GM12874 (cell line): Measurements from ENCODE around the gene KCTD15.

Source experiments
- TF ChIP-seq, protein P1 (sequence below): IDR thresholded peaks from 2 replicates; pipeline ENCODE4 v1.5.1; 2011; ENCODE audit warnings: low read depth, mild to moderate bottlenecking, control low read depth, low read length, moderate library complexity; ENCODE audit not compliant: insufficient read depth

The KCTD15 gene, protein sequence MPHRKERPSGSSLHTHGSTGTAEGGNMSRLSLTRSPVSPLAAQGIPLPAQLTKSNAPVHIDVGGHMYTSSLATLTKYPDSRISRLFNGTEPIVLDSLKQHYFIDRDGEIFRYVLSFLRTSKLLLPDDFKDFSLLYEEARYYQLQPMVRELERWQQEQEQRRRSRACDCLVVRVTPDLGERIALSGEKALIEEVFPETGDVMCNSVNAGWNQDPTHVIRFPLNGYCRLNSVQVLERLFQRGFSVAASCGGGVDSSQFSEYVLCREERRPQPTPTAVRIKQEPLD

DNA sequence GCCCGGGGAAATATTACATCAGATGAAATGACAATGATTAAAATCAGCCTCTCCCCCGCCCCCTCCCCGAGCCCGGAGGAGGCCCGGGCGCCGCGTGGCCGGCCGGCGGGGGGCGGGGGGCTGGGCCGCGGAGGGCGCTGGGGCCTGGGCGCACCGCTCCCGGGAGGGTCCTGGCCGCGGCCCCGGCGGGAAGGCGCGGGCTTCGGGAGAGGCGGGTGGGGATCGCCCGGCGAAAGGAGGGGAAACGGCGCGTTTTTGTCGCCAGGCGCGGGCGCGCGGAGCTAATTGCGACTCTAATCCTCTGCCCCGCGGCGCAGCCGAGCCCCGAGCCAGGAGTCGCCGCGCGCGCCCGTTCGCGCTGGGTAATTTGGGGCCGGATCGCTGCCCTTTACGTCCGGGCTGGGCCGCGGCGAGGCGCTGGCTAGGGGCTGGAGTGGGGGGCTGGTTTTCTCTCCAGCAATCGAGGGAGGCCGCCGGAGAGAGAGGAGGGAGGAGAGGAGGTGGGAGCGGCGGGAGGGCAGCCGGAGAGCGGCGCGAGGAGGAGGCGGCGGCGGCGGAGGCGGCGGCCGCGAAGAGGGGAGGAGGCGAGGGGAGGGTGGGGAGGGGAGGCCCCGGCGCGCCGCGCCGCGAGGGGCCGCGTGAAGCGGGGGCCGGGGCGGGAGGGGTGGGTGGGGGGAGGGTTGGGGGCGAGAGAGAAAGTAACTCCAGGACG lies at the start of gene KCTD15:
Gene KCTD15, plus strand, starts transcription at position 707 of the 712 bp plus-strand sequence. CDS start 3,585 bp downstream, outside the sequence.
- TF ChIP-seq, protein P1, sequence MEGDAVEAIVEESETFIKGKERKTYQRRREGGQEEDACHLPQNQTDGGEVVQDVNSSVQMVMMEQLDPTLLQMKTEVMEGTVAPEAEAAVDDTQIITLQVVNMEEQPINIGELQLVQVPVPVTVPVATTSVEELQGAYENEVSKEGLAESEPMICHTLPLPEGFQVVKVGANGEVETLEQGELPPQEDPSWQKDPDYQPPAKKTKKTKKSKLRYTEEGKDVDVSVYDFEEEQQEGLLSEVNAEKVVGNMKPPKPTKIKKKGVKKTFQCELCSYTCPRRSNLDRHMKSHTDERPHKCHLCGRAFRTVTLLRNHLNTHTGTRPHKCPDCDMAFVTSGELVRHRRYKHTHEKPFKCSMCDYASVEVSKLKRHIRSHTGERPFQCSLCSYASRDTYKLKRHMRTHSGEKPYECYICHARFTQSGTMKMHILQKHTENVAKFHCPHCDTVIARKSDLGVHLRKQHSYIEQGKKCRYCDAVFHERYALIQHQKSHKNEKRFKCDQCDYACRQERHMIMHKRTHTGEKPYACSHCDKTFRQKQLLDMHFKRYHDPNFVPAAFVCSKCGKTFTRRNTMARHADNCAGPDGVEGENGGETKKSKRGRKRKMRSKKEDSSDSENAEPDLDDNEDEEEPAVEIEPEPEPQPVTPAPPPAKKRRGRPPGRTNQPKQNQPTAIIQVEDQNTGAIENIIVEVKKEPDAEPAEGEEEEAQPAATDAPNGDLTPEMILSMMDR: no peak

DNA sequence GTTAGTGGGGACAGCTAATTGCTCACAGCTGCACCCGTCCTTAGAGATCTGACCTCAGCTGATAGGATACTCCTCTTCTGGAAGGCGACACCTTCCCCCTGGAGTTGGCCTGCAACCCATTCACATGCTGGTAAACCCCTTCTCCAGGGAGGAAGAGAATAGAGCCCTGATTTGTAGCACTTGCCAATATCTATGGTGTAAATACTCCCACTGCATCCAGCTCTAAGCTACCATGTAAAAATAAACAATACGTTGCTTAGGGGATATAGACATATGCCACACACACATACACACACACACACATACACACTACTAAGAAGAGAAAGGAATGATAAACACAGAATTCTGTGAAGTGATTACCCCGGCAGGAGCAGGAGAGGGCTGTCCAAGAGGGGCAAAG lies 49.4 kb upstream of the KCTD15 start:
- TF ChIP-seq, protein P1: no peak

DNA sequence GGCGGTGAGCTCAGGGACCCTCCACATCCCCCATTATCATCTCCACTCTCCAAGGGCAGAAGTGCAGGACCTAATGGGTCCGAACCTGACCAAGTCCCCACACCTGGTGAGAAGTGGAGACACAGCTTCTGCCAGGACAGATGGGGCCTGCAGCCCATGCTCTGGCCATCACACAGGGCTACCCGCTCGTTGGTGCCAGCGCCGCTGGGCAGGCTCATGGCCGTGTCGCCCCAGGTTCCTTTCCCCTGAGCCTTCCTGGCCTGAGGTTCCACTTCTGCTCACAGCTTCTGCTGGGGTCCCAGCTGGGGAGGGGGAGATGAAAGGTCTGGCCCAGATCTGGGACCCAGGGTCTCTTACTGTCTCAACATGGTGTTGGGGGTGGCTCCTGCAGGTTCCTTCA lies 48.4 kb upstream of the KCTD15 start:
- TF ChIP-seq, protein P1: no peak

DNA sequence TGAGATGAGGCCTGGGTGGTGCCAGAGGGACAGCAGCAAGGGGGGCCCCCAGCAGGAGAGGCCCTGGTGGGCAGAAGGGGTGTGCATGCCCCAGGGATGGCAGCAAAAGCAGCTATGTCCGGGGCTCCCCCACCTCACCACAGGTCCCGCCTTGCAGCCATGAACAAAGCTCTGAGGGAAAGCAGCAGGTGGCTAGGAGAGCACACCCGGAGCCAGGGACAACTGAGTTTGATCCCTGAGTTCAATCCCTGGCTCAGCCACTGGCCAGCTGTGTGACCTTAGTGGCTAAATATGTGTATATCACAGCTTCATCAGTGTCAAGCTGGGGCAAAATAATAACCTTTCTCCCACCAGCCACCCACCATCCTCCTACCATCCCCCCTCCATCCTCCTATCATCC lies 47.7 kb upstream of the KCTD15 start:
- TF ChIP-seq, protein P1: no peak

DNA sequence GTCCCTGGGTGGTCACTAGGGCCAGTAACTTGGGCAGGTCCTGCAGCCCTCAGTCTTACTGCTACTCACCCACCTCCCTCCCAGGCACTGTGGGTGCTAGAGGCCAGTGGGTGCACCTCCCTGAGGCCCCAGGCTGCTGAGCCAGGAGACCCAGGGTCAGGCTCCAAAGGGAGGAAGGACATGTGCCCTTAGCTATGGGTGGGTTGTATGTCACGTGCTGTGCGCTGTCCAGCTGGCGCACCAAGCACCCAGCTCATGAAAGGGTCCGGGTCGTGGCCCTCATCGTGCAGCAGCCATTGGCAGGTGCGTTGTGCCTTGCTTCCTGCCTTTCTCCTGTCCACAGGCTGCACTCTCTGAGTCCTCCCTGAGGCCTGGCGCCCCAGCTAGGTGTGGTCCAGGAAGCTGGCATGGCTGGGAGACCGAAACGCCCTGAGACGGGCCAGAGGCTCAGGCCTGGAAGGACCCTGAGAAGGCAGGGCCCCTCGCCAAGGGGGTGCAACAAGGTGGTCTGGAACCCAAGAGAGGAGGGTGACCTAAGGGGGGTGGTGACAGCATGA lies 47.0 kb upstream of the KCTD15 start:
- TF ChIP-seq, protein P1: no peak

DNA sequence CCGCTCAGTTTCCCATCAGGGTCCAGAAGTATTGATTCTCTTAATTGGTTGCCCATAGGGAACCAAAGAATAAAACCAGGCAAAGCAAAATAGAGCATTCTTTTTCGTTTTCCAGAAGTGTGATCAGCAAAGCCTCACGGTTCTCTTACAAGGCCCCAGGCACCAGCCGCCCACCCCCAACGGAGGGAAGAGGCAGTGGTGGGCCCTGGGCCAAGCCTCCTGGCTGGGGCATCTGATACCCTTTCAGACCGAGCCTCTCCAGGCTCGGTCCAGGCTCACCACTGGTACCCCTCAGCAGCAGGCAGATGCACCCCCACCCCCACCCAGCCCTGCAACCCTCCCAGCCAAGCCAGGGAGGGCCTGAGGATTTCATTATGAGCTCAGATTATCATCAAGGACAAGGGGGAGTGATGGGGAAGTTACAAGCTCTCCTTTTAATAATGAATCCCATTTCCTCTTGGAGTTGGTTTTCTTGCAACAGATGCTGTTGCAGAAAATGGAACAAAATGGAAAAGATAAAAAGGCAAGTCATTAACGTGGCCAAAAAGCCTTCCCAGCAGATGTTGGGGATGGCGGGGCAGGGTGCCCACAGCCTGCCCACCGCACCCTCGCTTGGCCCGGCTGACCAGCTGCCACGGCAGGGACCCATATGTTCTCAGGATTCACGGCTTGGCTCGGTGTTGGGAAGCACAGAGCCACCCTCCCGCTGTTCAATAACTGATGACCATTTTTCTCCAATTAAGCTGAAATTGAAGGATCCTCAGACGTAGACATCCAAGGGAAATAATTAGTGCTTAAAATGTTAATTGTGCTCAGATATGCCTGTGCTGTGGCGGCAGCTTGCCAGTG lies 45.9 kb upstream of the KCTD15 start:
- TF ChIP-seq, protein P1: no peak

DNA sequence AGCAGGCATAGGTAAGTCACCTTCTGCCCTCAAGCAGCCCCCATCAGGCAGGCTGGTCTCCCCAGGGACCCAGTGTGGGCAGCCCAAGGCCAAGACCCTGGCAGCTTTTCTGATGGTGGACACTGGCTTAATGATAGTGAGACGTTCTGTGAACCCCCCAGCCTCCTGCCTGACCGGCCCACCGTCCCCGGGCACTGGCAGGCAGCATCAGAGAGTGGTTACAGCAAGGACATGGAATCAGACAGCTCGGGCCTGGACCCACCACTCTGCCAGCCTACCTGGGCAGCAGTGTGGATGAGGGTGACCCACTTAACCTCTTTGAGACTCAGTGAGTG lies 45.3 kb upstream of the KCTD15 start:
- TF ChIP-seq, protein P1: no peak
